ENCODE results near the gene BCAS3.

Gene BCAS3

DNA sequence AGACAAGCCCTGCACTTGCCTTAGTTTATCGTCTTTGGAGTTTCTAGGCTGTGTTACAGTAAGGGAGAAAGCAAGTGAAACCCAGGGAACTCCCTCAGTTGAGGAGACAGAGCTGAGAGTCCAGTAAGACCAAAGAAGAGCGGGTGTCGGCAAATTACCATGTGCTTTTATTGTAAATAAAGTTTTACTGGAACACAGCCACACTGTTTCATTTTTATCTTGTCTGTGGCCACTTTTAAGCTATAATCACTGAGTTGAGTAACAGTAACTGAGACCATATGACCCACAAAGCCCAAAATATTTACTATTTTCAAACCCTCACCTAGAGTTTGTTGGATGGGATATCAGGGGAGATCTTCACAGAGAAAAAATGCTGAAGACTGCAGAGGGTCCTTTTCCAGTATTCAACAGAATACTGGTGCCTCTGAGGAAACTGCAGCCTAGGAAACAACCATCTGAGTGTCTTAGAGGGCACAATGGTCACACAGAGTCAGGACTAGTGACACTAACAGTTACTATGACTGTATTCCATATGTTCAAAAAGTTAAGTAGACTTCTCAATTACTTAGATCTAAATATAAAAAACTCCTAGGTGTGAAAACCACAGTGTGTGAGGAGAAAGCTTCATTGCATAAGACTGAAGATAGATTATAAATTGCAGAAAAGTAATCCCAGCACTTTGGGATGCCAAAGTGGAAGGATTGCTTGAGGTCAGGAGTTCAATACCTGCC lies 370.9 kb downstream of the BCAS3 start:
- no peak overlapping the region for H3K9ac ChIP-seq (ENCODE audit: low read length)
- no peak overlapping the region for H3K4me2 ChIP-seq (ENCODE audit: low read length)

DNA sequence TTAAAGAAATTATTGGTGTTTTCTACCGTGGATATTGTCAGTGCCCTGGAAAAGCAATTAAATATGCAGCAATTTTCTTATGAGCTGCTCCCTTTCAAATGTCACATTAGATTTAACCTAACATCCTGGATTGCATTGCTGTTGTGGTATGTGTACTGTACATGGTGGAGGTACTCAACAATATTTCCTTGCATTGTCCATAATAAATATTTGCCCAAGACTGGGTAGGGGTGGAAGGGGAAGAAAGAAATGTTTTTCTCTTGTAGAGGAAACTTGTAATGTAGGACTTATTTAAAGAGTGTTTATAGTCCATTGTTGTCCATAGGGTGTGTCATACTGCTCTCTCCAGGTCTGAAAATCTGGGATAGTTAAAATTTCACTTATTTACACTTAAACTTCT lies 375.8 kb downstream of the BCAS3 start:
- no peak overlapping the region for H2BK120ac ChIP-seq (ENCODE audit: insufficient read depth, low read length, poor library complexity)
- no peaks in the 10 kb centered on the region for H3K79me2 ChIP-seq (ENCODE audit: control insufficient read depth, insufficient read depth, low read length, poor library complexity)
- WGBS (ENCODE audit: extremely low coverage, insufficient coverage, insufficient read length) = no CpG with 5 or more reads among the region's 1 CpG

More for the DNA sequence above, 370.9 kb downstream of the BCAS3 start:
- no peak overlapping the region for H3K18ac ChIP-seq (ENCODE audit: low read length)
- H2AK5ac ChIP-seq (ENCODE audit: low read length) = no peak overlapping the region
- no peaks in the 10 kb centered on the region for H3K9me3 ChIP-seq (ENCODE audit: insufficient read depth, low read depth, low read length)
- H3K4ac ChIP-seq (ENCODE audit: low read depth, low read length) = no peak overlapping the region
- no peaks in the 10 kb centered on the region for H3K79me1 ChIP-seq (ENCODE audit: low read length)
- no CpG with 5 or more reads among the region's 3 CpGs for whole genome bisulfite sequencing (ENCODE audit: extremely low coverage, insufficient coverage, insufficient read length)
- H3K23ac ChIP-seq (ENCODE audit: low read length) = no peak overlapping the region
- no peak overlapping the region for H4K91ac ChIP-seq (ENCODE audit: low read depth, low read length)
- H3K79me2 ChIP-seq (ENCODE audit: control insufficient read depth, insufficient read depth, low read length, poor library complexity) = no peaks in the 10 kb centered on the region
- no peak overlapping the region for H2BK5ac ChIP-seq (ENCODE audit: low read depth, low read length, poor library complexity)
- H3K4me1 ChIP-seq (ENCODE audit: control insufficient read depth in 1 of 2, insufficient read depth in 2 of 2, low read length in 2 of 2) = no peaks in the 10 kb centered on the region
- H4K12ac ChIP-seq (ENCODE audit: low read depth, low read length) = no peak overlapping the region
- no peak overlapping the region for H3K27ac ChIP-seq (ENCODE audit: low read depth, low read length)
- H2BK12ac ChIP-seq (ENCODE audit: low read length) = no peak overlapping the region
- H3K4me3 ChIP-seq (ENCODE audit: low read depth, low read length) = no peak overlapping the region
- H2BK120ac ChIP-seq (ENCODE audit: insufficient read depth, low read length, poor library complexity) = no peak overlapping the region
- H3K36me3 ChIP-seq (ENCODE audit: control insufficient read depth in 1 of 2, insufficient read depth in 2 of 2, low read length in 2 of 2) = no peaks in the 10 kb centered on the region
- no peak overlapping the region for H2AFZ ChIP-seq (ENCODE audit: insufficient read depth, low read length, poor library complexity)
- no peak for DNase-seq
- no peaks in the 10 kb centered on the region for H3K27me3 ChIP-seq (ENCODE audit: insufficient read depth, low read length)
- no peak overlapping the region for H3K14ac ChIP-seq (ENCODE audit: low read length)
- H4K8ac ChIP-seq (ENCODE audit: low read depth, low read length) = no peak overlapping the region

DNA sequence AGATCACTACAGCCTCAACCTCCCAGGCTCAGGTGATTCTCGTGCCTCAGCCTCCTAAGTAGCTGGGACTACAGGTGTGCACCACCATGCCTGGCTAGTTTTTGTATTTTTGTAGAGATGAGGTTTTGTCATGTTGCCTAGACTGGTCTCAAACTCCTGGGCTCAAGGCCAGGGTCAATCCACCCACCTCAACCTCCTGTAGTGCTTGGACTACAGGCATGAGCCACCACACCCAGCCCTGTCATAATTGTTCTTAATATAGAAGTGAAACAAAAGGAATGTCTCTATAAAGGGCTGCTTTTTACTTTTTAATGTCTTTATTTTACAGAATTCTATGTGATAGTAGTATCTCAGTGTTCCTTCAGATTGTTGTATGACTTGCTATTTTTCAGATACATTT lies 376.8 kb downstream of the BCAS3 start:
- Histone ChIP-seq H3K4me1 (ENCODE audit: control insufficient read depth in 1 of 2, insufficient read depth in 2 of 2, low read length in 2 of 2) (peaks cover 0 to 2% of the 10 kb centered on the region in 2 experiments), H3K4me2 (ENCODE audit: low read length) (no peak overlapping the region), H3K79me2 (ENCODE audit: control insufficient read depth, insufficient read depth, low read length, poor library complexity) (no peaks in the 10 kb centered on the region), H2AK5ac (ENCODE audit: low read length) (no peak overlapping the region), H3K9ac (ENCODE audit: low read length) (no peak overlapping the region), H3K4me3 (ENCODE audit: low read depth, low read length) (no peak overlapping the region), H3K9me3 (ENCODE audit: insufficient read depth, low read depth, low read length) (no peaks in the 10 kb centered on the region), H2BK5ac (ENCODE audit: low read depth, low read length, poor library complexity) (no peak overlapping the region), H3K79me1 (ENCODE audit: low read length) (no peaks in the 10 kb centered on the region), H3K4ac (ENCODE audit: low read depth, low read length) (no peak overlapping the region), H4K12ac (ENCODE audit: low read depth, low read length) (no peak overlapping the region), H3K23ac (ENCODE audit: low read length) (no peak overlapping the region), H3K27ac (ENCODE audit: low read depth, low read length) (no peak overlapping the region), H3K27me3 (ENCODE audit: insufficient read depth, low read length) (no peaks in the 10 kb centered on the region), H2BK12ac (ENCODE audit: low read length) (no peak overlapping the region), H4K8ac (ENCODE audit: low read depth, low read length) (no peak overlapping the region), H3K18ac (ENCODE audit: low read length) (no peak overlapping the region), H3K14ac (ENCODE audit: low read length) (no peak overlapping the region), H2AFZ (ENCODE audit: insufficient read depth, low read length, poor library complexity) (no peak overlapping the region), H2BK120ac (ENCODE audit: insufficient read depth, low read length, poor library complexity) (no peak overlapping the region), H4K91ac (ENCODE audit: low read depth, low read length) (no peak overlapping the region), H3K36me3 (ENCODE audit: control insufficient read depth in 1 of 2, insufficient read depth in 2 of 2, low read length in 2 of 2) (no peaks in the 10 kb centered on the region)
- WGBS (ENCODE audit: extremely low coverage, insufficient coverage, insufficient read length) = no CpG with 5 or more reads among the region's 1 CpG
- DNase-seq = no peak

More for the DNA sequence above, 375.8 kb downstream of the BCAS3 start:
- no peak overlapping the region for H3K23ac ChIP-seq (ENCODE audit: low read length)
- no peak overlapping the region for H3K14ac ChIP-seq (ENCODE audit: low read length)
- H4K12ac ChIP-seq (ENCODE audit: low read depth, low read length) = no peak overlapping the region
- no peak overlapping the region for H3K4me3 ChIP-seq (ENCODE audit: low read depth, low read length)
- H3K27me3 ChIP-seq (ENCODE audit: insufficient read depth, low read length) = no peaks in the 10 kb centered on the region
- H3K27ac ChIP-seq (ENCODE audit: low read depth, low read length) = no peak overlapping the region
- H3K9me3 ChIP-seq (ENCODE audit: insufficient read depth, low read depth, low read length) = no peaks in the 10 kb centered on the region
- H3K4me2 ChIP-seq (ENCODE audit: low read length) = no peak overlapping the region
- no peak overlapping the region for H3K4ac ChIP-seq (ENCODE audit: low read depth, low read length)
- H4K91ac ChIP-seq (ENCODE audit: low read depth, low read length) = no peak overlapping the region
- DNase-seq = no peak
- H3K79me1 ChIP-seq (ENCODE audit: low read length) = no peaks in the 10 kb centered on the region
- no peaks in the 10 kb centered on the region for H3K36me3 ChIP-seq (ENCODE audit: control insufficient read depth in 1 of 2, insufficient read depth in 2 of 2, low read length in 2 of 2)
- H3K4me1 ChIP-seq (ENCODE audit: control insufficient read depth in 1 of 2, insufficient read depth in 2 of 2, low read length in 2 of 2) = peaks cover 0 to 2% of the 10 kb centered on the region in 2 experiments
- no peak overlapping the region for H2AFZ ChIP-seq (ENCODE audit: insufficient read depth, low read length, poor library complexity)
- no peak overlapping the region for H2BK12ac ChIP-seq (ENCODE audit: low read length)
- no peak overlapping the region for H4K8ac ChIP-seq (ENCODE audit: low read depth, low read length)
- H3K18ac ChIP-seq (ENCODE audit: low read length) = no peak overlapping the region
- no peak overlapping the region for H2BK5ac ChIP-seq (ENCODE audit: low read depth, low read length, poor library complexity)
- no peak overlapping the region for H2AK5ac ChIP-seq (ENCODE audit: low read length)
- no peak overlapping the region for H3K9ac ChIP-seq (ENCODE audit: low read length)

DNA sequence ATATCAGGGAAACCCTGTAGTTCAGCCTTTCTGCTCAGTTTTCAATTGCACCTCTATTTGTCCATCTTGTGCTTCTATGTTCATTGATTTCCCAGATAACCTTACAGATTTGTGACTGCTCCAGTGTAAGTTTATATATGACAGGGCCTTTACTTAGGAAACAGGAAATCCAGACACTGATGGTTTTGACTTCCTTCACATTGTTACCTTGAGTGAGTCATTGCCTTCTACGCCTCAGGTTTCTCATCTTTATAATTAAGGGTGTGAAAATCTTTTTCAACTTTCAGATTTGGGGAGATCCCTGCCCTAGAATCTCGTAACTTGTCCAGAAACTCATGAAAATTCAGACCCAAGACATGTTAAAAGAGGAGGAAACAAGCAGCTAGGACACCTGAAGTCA lies 379.6 kb downstream of the BCAS3 start:
- Histone ChIP-seq H3K4ac (ENCODE audit: low read depth, low read length) (no peak overlapping the region), H3K18ac (ENCODE audit: low read length) (no peak overlapping the region), H3K79me1 (ENCODE audit: low read length) (no peaks in the 10 kb centered on the region), H2AFZ (ENCODE audit: insufficient read depth, low read length, poor library complexity) (no peak overlapping the region), H3K4me2 (ENCODE audit: low read length) (no peak overlapping the region), H4K8ac (ENCODE audit: low read depth, low read length) (no peak overlapping the region), H3K9me3 (ENCODE audit: insufficient read depth, low read depth, low read length) (no peaks in the 10 kb centered on the region), H3K23ac (ENCODE audit: low read length) (no peak overlapping the region), H3K14ac (ENCODE audit: low read length) (no peak overlapping the region), H3K27ac (ENCODE audit: low read depth, low read length) (no peak overlapping the region), H4K12ac (ENCODE audit: low read depth, low read length) (no peak overlapping the region), H2AK5ac (ENCODE audit: low read length) (no peak overlapping the region), H3K9ac (ENCODE audit: low read length) (no peak overlapping the region), H3K36me3 (ENCODE audit: control insufficient read depth in 1 of 2, insufficient read depth in 2 of 2, low read length in 2 of 2) (no peaks in the 10 kb centered on the region), H3K4me3 (ENCODE audit: low read depth, low read length) (no peak overlapping the region), H3K27me3 (ENCODE audit: insufficient read depth, low read length) (no peaks in the 10 kb centered on the region), H2BK120ac (ENCODE audit: insufficient read depth, low read length, poor library complexity) (no peak overlapping the region), H3K4me1 (ENCODE audit: control insufficient read depth in 1 of 2, insufficient read depth in 2 of 2, low read length in 2 of 2) (peaks cover 0 to 2% of the 10 kb centered on the region in 2 experiments), H4K91ac (ENCODE audit: low read depth, low read length) (no peak overlapping the region), H2BK5ac (ENCODE audit: low read depth, low read length, poor library complexity) (no peak overlapping the region), H2BK12ac (ENCODE audit: low read length) (no peak overlapping the region), H3K79me2 (ENCODE audit: control insufficient read depth, insufficient read depth, low read length, poor library complexity) (no peaks in the 10 kb centered on the region)
- WGBS (ENCODE audit: extremely low coverage, insufficient coverage, insufficient read length) = no CpG with 5 or more reads among the region's 2 CpGs
- DNase-seq = no peak
